ENCODE data around the gene CPA3.

Gene CPA3

DNA sequence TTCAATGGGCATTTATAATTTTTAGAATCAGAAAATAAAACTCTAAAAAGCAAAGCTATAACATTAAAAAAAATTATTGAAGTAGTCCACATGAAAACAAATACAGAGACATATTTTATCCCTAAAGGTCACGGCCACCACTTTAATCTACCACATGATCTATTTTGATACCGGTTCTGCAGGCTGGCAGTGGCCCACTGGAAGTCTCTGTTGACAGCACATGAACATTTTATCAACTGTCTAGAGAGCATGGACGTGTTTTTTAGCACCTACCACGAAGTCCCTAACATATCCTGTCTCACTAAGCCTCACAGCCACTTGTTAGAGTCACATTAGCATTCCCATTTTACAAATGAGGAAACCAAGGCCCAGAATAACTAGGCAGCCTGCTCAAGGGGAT, 1.8 kb upstream of the CPA3 start:
- no peak for DNase-seq

DNA sequence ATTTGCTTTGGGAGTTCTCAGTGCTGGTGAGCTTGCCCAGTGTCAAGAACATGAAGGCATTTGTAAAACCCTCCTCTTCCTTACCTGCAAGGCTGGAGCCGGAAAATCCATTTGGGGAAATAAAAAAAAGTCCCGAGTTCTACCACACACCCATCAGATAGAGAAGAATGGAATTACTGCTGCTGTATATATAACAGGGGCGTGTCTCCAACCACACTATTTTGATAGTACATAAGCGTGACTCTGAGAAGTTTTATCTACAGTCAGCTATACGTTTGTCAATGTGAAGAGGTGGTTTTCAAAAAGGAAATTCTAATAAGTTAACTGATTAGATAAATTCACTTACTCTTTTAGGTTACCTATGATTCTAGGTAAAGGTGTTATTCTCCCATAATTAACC, 1.3 kb upstream of the CPA3 start:
- DNase-seq: no peak

GRCh38 chr3:148866261-148866660, 1.2 kb downstream of the CPA3 start:
- DNase-seq: no peak

GRCh38 chr3:148873270-148873927, 8.3 kb downstream of the CPA3 start:
- no peak for DNase-seq

- DNase-seq: no peak
Observed at GRCh38 chr3:148873977-148874376, 8.9 kb downstream of the CPA3 start.

GRCh38 chr3:148878095-148878494, 13.0 kb downstream of the CPA3 start:
- no peak for DNase-seq

- no peak for DNase-seq
Observed at GRCh38 chr3:148879256-148879655, 14.2 kb downstream of the CPA3 start.

DNA sequence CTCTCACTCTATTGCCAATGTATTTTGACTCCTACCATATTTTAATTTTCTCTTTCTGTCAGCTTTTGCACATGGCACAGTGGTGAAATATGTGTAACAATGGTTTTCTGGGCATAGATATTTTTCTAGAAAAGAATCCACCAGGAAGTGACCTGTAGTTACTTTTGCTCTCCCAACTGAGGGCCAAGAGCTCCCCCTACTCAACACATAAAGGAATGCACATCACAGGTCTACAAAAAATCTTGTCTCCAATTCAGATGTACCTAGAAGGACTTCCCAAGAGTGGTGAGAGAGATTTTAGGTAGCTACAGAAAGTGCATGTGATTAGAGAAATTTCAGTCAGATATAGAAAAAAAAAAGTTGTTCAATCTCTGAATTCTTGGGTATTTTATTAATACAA, 15.6 kb downstream of the CPA3 start:
- no peak for DNase-seq

- no peak for DNase-seq
Observed at GRCh38 chr3:148881286-148881685, 16.2 kb downstream of the CPA3 start.

DNA sequence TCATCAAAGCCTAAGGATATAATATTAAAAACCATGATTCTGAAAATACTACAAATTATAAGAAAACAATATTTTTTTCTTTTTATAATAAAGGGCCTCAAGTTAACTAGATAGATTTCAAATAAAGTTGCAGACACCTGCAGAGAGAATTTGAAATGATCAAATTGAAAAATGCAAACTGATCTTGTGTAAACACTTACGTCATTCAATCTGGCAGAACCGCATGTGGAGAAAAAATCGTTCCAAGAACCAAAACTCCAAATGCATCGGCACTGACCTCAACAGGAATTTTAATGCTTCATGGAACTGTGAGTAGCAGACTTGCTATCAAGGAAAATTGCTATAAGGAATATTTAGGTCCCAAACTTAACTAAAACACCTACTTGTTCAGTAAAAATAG, 17.2 kb downstream of the CPA3 start:
- no peak for DNase-seq

GRCh38 chr3:148883163-148883562, 18.1 kb downstream of the CPA3 start:
- no peak for DNase-seq

- no peak for DNase-seq
Observed at GRCh38 chr3:148884261-148884660, 19.2 kb downstream of the CPA3 start.

DNA sequence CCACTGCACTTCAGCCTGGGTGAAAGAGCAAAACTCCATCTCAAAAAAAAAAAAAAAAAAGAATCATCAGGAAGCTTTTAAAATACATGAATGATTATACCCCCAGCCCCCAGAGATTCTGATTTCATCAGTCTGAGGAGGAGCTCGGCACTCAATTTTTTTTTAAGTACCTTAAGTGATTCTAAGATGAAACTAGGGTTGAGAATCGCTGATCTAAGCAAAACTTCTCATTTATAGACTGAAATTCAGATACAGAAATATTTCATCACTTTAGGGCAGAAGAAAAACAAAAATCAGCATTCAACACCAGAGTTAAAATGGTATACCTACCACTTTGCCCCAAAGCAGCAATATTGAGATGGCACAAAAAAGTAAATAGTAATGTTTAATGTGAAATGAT, 24.7 kb downstream of the CPA3 start:
- no peak for DNase-seq

- DNase-seq: no peak
Observed at GRCh38 chr3:148896062-148896461, 31.0 kb downstream of the CPA3 start.

- DNase-seq: no peak
Observed at GRCh38 chr3:148901987-148902791, 37.1 kb downstream of the CPA3 start.

- DNase-seq: no peak
Observed at GRCh38 chr3:148903022-148903442, 37.9 kb downstream of the CPA3 start.

- DNase-seq: no peak
Observed at GRCh38 chr3:148903941-148904340, 38.8 kb downstream of the CPA3 start.

- DNase-seq: no peak
Observed at GRCh38 chr3:148906667-148907066, 41.6 kb downstream of the CPA3 start.

- DNase-seq: no peak
Observed at GRCh38 chr3:148911173-148911572, 46.1 kb downstream of the CPA3 start.

DNA sequence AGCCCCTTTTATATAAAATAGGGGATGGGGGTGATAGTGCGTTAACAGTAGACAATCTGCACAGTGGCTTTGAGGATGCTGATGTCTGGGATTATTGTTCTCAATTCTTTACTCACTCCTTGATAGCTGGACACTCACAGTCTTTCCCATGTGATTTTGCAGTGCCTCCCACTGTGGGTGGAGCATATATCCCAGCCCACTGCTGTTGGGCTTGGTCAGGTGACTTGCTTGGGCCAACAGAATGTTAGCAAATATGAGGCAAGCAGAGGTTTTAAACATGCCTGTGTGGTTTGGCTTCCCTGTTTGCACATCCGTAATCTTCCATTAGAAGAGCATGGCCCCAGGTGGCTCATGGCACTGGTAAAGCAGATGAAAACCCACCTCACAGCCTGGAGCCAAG, 46.5 kb downstream of the CPA3 start:
- DNase-seq: no peak

- no peak for DNase-seq
Observed at GRCh38 chr3:148914936-148915690, 50.0 kb downstream of the CPA3 start.

DNA sequence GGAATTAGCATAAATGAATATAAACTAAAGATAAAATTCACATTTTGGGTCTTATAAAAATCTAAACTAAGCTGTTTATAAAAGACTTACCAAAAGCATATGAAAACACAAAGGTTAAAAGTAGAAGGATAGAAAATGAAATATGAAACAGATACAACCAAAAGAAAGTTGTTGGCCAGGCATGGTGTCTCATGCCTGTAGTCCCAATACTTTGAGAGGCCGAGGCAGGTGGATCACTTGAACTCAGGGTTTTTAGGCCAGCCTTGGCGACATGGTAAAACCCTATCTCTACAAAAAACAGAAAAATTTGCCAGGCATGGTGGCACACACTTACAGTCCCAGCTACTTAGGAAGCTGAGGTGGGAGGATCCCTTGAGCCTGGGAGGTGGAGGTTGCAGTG, 51.0 kb downstream of the CPA3 start:
- DNase-seq: no peak

- DNase-seq: no peak
Observed at GRCh38 chr3:148922467-148922866, 57.4 kb downstream of the CPA3 start.

DNA sequence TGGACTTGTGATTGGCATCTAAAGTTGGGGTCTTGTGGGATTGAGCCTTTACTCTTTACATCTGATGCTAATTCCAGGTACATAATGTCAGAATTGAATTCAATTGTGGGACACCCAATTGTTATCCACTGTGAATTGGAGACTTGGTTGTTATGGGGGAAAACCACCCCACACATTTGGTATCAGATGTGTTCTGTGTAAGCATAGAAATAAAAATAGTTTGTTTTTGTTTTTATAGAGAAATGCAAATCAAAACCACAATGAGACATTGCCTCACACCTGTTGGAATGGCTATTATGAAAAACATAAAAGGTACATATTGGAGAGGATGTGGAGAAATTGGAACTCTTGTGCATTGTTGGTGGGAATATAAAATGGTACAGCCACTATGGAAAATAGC, 58.5 kb downstream of the CPA3 start:
- DNase-seq: no peak

Measured in stimulated activated CD4-positive, alpha-beta T cell treated with anti-CD3 and anti-CD28 coated beads, Interleukin-4, amount 100 ng/mL, for 4 hours (primary cell).